ENCODE measurements around the gene STT3B.

DNA sequence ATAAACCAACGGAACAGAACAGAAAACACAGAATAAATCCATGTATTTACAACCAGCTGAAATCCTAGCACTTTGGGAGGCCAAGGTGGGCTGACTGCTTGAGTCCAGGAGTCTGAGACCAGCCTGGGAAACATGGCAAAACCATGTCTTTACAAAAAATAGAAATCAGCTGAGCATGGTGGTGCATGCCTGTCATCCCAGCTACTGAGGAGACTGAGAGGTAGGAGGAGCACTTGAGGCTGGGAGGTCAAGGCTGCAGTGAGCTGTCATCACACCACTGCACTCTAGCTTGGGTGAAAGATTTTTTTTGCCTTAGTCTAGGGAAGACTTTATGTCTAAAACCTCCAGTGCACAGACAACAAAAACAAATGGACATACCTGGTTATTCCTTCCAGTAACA is 120.7 kb downstream of the STT3B start:
- TF ChIP-seq, protein P1, sequence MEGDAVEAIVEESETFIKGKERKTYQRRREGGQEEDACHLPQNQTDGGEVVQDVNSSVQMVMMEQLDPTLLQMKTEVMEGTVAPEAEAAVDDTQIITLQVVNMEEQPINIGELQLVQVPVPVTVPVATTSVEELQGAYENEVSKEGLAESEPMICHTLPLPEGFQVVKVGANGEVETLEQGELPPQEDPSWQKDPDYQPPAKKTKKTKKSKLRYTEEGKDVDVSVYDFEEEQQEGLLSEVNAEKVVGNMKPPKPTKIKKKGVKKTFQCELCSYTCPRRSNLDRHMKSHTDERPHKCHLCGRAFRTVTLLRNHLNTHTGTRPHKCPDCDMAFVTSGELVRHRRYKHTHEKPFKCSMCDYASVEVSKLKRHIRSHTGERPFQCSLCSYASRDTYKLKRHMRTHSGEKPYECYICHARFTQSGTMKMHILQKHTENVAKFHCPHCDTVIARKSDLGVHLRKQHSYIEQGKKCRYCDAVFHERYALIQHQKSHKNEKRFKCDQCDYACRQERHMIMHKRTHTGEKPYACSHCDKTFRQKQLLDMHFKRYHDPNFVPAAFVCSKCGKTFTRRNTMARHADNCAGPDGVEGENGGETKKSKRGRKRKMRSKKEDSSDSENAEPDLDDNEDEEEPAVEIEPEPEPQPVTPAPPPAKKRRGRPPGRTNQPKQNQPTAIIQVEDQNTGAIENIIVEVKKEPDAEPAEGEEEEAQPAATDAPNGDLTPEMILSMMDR (IDR thresholded peaks at IDR 0.05): no peak
- TF ChIP-seq POLR2A (IDR thresholded peaks at IDR 0.05): no peak
